K562 (cell line): ENCODE measurements around the gene MDFIC. TPM values are rescaled to one million over a fixed set of nuclear protein-coding genes. Genes with fewer than 3 reads are reported as not detected.

Experiments
- ATAC-seq: fragments of 200-7000 bp; cut with Tn5 transposase; 3 replicates; pipeline ENCODE4 v1.9.1; 2020; ENCODE audit warnings: moderate library complexity
- BruUV-seq: library from RNA; stranded (reverse); fragments of 400-500 nt; replicated peaks from 2 replicates; lab custom pipeline; 2021; lab: Mats Ljungman, UMichigan
- CTCF ChIA-PET: fragments of 300-600 bp; formaldehyde crosslinking; extraction: SDS; loops from one replicate; lab custom pipeline; 2021; ENCODE audit warnings: low intra/inter-chr PET ratio; lab: Yijun Ruan, JAX
- POLR2A ChIA-PET: fragments of 300-600, 350-650 bp; sonication (Branson Sonifier 250); formaldehyde crosslinking; extraction: SDS; loops from one replicate; lab custom pipeline; 2021; ENCODE audit warnings: antibody characterized with exemption, inconsistent platforms; lab: Yijun Ruan, JAX
- DNase-seq, 4 experiments: peaks; one replicate each; pipeline versions ENCODE4 v3.0.0 to v3.0.0-alpha.2; 2011 to 2018; ENCODE audit warnings: low spot score in 3 of 4, mixed read lengths in 3 of 4; ENCODE audit errors: extremely low read depth in 1 of 4
- FAIRE-seq: peaks from 2 replicates; lab custom pipeline; 2011; peaks lifted over from hg19 to GRCh38; lab: Jason Lieb, UNC
- H2AFZ ChIP-seq: 2 replicates; pipeline ENCODE4 v1.6.0; 2011; ENCODE audit warnings: low read depth, low read length, control low read depth, inconsistent platforms
- H3K27ac ChIP-seq: fragments of 200-600 bp; 3 replicates; pipeline ENCODE4 v1.8.0; 2011; ENCODE audit warnings: low read depth, mild to moderate bottlenecking, control low read depth, inconsistent platforms, low read length, moderate library complexity, mixed read lengths; ENCODE audit errors: extremely low read depth
- H3K27me3 ChIP-seq, 2 experiments: fragments of 300-600 bp in 1 of 2; 2 replicates in 1 of 2; 3 replicates in 1 of 2; pipeline versions ENCODE4 v1.6.0 to v1.8.0; 2011; ENCODE audit warnings: inconsistent platforms in 2 of 2, low read length in 2 of 2, mild to moderate bottlenecking in 1 of 2, mixed read lengths in 1 of 2, moderate library complexity in 1 of 2; ENCODE audit not compliant: control insufficient read depth in 2 of 2, insufficient read depth in 2 of 2
- H3K36me3 ChIP-seq: fragments of 300-600 bp; 3 replicates; pipeline ENCODE4 v1.8.0; 2011; ENCODE audit warnings: mild to moderate bottlenecking, low read length, inconsistent platforms; ENCODE audit not compliant: control insufficient read depth, insufficient read depth
- H3K4me1 ChIP-seq, 2 experiments: fragments of 200-600 bp in 1 of 2; replicated peaks in 1 of 2; 2 replicates in 1 of 2; 3 replicates in 1 of 2; pipeline versions ENCODE4 v1.5.1 to v1.8.0; 2011; ENCODE audit warnings: inconsistent platforms in 2 of 2, low read length in 2 of 2, mild to moderate bottlenecking in 1 of 2, mixed read lengths in 1 of 2, moderate library complexity in 1 of 2; ENCODE audit not compliant: control insufficient read depth in 2 of 2, insufficient read depth in 2 of 2
- H3K4me2 ChIP-seq: 2 replicates; pipeline ENCODE4 v1.6.1; 2011; ENCODE audit warnings: low read length, control low read depth, inconsistent platforms, mixed read lengths; ENCODE audit not compliant: insufficient read depth
- H3K4me3 ChIP-seq: fragments of 200-600 bp; sonication (generic), shearing (Covaris generic); 2 replicates; pipeline ENCODE4 v1.5.1; 2016; ENCODE audit warnings: control low read depth, inconsistent platforms
- H3K79me2 ChIP-seq: fragments of 200-600 bp; 3 replicates; pipeline ENCODE4 v1.8.0; 2011; ENCODE audit warnings: low read length, inconsistent platforms; ENCODE audit not compliant: control insufficient read depth, insufficient read depth
- H3K9ac ChIP-seq, 2 experiments: 2 replicates each; pipeline versions ENCODE4 v1.6.0 to v1.6.1; 2011; ENCODE audit warnings: low read depth in 2 of 2, low read length in 2 of 2, control low read depth in 1 of 2, inconsistent platforms in 1 of 2, mild to moderate bottlenecking in 1 of 2, mixed read lengths in 1 of 2; ENCODE audit not compliant: insufficient read depth in 1 of 2
- H3K9me1 ChIP-seq: one replicate; pipeline ENCODE4 v1.6.0; 2011; ENCODE audit warnings: inconsistent platforms, mild to moderate bottlenecking, low read length, moderate library complexity; ENCODE audit not compliant: control insufficient read depth, insufficient read depth
- H3K9me3 ChIP-seq: replicated peaks from 2 replicates; pipeline ENCODE4 v1.5.1; 2011; ENCODE audit warnings: low read depth, low read length, inconsistent platforms; ENCODE audit not compliant: control insufficient read depth, insufficient read depth
- H4K20me1 ChIP-seq: replicated peaks from 2 replicates; pipeline ENCODE4 v1.6.1; 2011; ENCODE audit warnings: low read length, inconsistent platforms, mixed read lengths; ENCODE audit not compliant: control insufficient read depth, insufficient read depth
- ASH1L ChIP-seq: fragments of 450-650 bp; IDR thresholded peaks from 2 replicates; pipeline ENCODE4 v1.6.1; 2018; ENCODE audit warnings: borderline replicate concordance, mild to moderate bottlenecking, low read depth; ENCODE audit not compliant: partially characterized antibody
- CHD4 ChIP-seq: fragments of 200-600 bp; sonication (generic); IDR thresholded peaks from 3 replicates; pipeline ENCODE4 v1.6.1; 2012; ENCODE audit warnings: low read depth, mild to moderate bottlenecking, mixed read lengths, low read length, inconsistent platforms; ENCODE audit not compliant: insufficient read depth, insufficient replicate concordance, poor library complexity, severe bottlenecking
- ELF2 ChIP-seq: fragments of 250-450 bp; sonication (Bioruptor Pico); IDR thresholded peaks from 2 replicates; pipeline ENCODE4 v1.5.0; 2021; ENCODE audit warnings: mild to moderate bottlenecking
- ETV1 ChIP-seq: fragments of 450-650 bp; conservative IDR thresholded peaks from 2 replicates; pipeline ENCODE4 v1.6.1; 2016; ENCODE audit warnings: missing genetic modification characterization, control low read depth, low read depth, missing compliant biosample characterization
- HNRNPLL ChIP-seq: fragments of 200-400 bp; formaldehyde crosslinking; IDR thresholded peaks from 2 replicates; pipeline ENCODE4 v1.6.1; 2017; ENCODE audit warnings: low read length, low read depth, mild to moderate bottlenecking; ENCODE audit not compliant: poor library complexity, severe bottlenecking
- TAF7 ChIP-seq: fragments of 450-650 bp; IDR thresholded peaks from 2 replicates; pipeline ENCODE4 v1.6.1; 2016; ENCODE audit warnings: missing genetic modification characterization, missing compliant biosample characterization
- TEAD1 ChIP-seq, 2 experiments: fragments of 450-650 bp in 1 of 2; sonication (generic) in 1 of 2; formaldehyde crosslinking; IDR thresholded peaks; 2 replicates each; pipeline versions ENCODE4 v1.4.0 to v1.8.0; 2020 to 2022; ENCODE audit warnings: mild to moderate bottlenecking in 2 of 2, missing genetic modification reagents in 1 of 2
- TFE3 ChIP-seq: fragments of 450-650 bp; formaldehyde crosslinking; IDR thresholded peaks from 2 replicates; pipeline ENCODE4 v1.4.0; 2020; ENCODE audit warnings: mild to moderate bottlenecking, mixed read lengths
- ZNF232 ChIP-seq: sonication (generic); formaldehyde crosslinking; IDR thresholded peaks from 2 replicates; pipeline ENCODE4 v1.8.0; 2022; ENCODE audit warnings: mild to moderate bottlenecking, missing genetic modification reagents
- WGBS: fragments of 100-300 bp; shearing (Covaris generic); methylation state at CpG from one replicate; pipeline ENCODE4 v1.1.6; 2016; ENCODE audit warnings: low coverage, mixed read lengths; ENCODE audit not compliant: insufficient coverage; ENCODE audit errors: missing lambda C conversion rate; 5-methylcytosine and 5-hydroxymethylcytosine counted together
- in situ Hi-C: fragments of 300-500 bp; cut with MboI; formaldehyde crosslinking; loops from 4 replicates; pipeline ENCODE4 v1.15.0; 2018; ENCODE audit warnings: inconsistent platforms, mixed read lengths
- intact Hi-C: fragments of 100-400 bp; cut with micrococcal nuclease; formaldehyde crosslinking; loops from 2 replicates; pipeline ENCODE4 v1.14.2; 2022
- polyA plus RNA-seq, 8 experiments: library from polyadenylated mRNA; depleted of rRNA in 4 of 8; stranded (reverse) in 5 of 8; unstranded in 3 of 8; fragments of >200 nt; fragmentation: Nextera tagmentation in 2 of 8; fragmentation: Illumina TruSeq in 1 of 8; extraction: Ambion mirVana in 2 of 8; extraction: Trizol in 1 of 8; gene quantifications; 2 replicates each; pipeline versions ENCODE4 v1.2.1 to v1.2.3, GENCODE V29; 2011 to 2014; ENCODE audit warnings: inconsistent platforms in 1 of 8, missing spikeins in 1 of 8
- total RNA-seq, 7 experiments: library from RNA; depleted of rRNA in 6 of 7; stranded (reverse); fragments of >200 nt in 6 of 7; fragmentation: Illumina TruSeq in 2 of 7; extraction: Trizol in 2 of 7; gene quantifications; 2 replicates each; pipeline versions ENCODE4 v1.2.1 to v1.2.3, GENCODE V29; 2011 to 2021; ENCODE audit warnings: low replicate concordance in 1 of 7
- TF ChIP-seq, protein P1 (sequence below): fragments of 450-650 bp; IDR thresholded peaks from 2 replicates; pipeline ENCODE4 v1.6.1; 2017; ENCODE audit warnings: antibody characterized with exemption, mild to moderate bottlenecking
- TF ChIP-seq, protein P2 (sequence below): IDR thresholded peaks from 2 replicates; pipeline ENCODE4 v1.6.1; 2011; ENCODE audit warnings: borderline replicate concordance, low read depth, mild to moderate bottlenecking, moderate library complexity, low read length; ENCODE audit not compliant: insufficient read depth, poor library complexity, severe bottlenecking

MDFIC gene
- total and polyA plus RNA-seq, 9 of the 15 experiments (the other 6 are each of a cell fraction or from before 2014, with no cell fraction given): 0.13 to 0.24 TPM; not detected in 7

- TF ChIP-seq, protein P1, sequence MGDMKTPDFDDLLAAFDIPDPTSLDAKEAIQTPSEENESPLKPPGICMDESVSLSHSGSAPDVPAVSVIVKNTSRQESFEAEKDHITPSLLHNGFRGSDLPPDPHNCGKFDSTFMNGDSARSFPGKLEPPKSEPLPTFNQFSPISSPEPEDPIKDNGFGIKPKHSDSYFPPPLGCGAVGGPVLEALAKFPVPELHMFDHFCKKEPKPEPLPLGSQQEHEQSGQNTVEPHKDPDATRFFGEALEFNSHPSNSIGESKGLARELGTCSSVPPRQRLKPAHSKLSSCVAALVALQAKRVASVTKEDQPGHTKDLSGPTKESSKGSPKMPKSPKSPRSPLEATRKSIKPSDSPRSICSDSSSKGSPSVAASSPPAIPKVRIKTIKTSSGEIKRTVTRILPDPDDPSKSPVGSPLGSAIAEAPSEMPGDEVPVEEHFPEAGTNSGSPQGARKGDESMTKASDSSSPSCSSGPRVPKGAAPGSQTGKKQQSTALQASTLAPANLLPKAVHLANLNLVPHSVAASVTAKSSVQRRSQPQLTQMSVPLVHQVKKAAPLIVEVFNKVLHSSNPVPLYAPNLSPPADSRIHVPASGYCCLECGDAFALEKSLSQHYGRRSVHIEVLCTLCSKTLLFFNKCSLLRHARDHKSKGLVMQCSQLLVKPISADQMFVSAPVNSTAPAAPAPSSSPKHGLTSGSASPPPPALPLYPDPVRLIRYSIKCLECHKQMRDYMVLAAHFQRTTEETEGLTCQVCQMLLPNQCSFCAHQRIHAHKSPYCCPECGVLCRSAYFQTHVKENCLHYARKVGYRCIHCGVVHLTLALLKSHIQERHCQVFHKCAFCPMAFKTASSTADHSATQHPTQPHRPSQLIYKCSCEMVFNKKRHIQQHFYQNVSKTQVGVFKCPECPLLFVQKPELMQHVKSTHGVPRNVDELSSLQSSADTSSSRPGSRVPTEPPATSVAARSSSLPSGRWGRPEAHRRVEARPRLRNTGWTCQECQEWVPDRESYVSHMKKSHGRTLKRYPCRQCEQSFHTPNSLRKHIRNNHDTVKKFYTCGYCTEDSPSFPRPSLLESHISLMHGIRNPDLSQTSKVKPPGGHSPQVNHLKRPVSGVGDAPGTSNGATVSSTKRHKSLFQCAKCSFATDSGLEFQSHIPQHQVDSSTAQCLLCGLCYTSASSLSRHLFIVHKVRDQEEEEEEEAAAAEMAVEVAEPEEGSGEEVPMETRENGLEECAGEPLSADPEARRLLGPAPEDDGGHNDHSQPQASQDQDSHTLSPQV: no peak
- TF ChIP-seq ZNF232 (CRISPR knock-in tag): no peak
These were observed 115.4 kb downstream of the MDFIC start (continued) for GRCh38 chr7:115037128-115037802.

- ChIA-PET POLR2A (no interaction called here), CTCF (no interaction called here)
- Histone ChIP-seq H3K9ac (no peak overlapping the region), H3K36me3 (no peaks in the 10 kb centered on the region), H3K4me2 (no peak overlapping the region), H3K9me3 (0 out of 2 replicates have a peak, but pooled peaks cover 2% of the 10 kb centered on the region), H3K27me3 (no peaks in the 10 kb centered on the region), H3K4me1 (no peaks in the 10 kb centered on the region), H3K4me3 (no peak overlapping the region), H4K20me1 (no peaks in the 10 kb centered on the region), H3K27ac (no peak overlapping the region), H3K79me2 (no peaks in the 10 kb centered on the region), H2AFZ (no peak overlapping the region), H3K9me1 (no peaks in the 10 kb centered on the region)
- WGBS: 0% methylated on average over 4 of the region's 4 CpGs
- intact Hi-C loops (no loop called here), in situ Hi-C loops (no loop called here)
- DNase-seq: no peak
- BruUV-seq: no TSS peak
- ATAC-seq: no peak
- FAIRE-seq: no peak
- no peak for TF ChIP-seq ASH1L
- TF ChIP-seq TFE3 (CRISPR knock-in tag): no peak
- no peak for TF ChIP-seq HNRNPLL
- TF ChIP-seq, protein P2, sequence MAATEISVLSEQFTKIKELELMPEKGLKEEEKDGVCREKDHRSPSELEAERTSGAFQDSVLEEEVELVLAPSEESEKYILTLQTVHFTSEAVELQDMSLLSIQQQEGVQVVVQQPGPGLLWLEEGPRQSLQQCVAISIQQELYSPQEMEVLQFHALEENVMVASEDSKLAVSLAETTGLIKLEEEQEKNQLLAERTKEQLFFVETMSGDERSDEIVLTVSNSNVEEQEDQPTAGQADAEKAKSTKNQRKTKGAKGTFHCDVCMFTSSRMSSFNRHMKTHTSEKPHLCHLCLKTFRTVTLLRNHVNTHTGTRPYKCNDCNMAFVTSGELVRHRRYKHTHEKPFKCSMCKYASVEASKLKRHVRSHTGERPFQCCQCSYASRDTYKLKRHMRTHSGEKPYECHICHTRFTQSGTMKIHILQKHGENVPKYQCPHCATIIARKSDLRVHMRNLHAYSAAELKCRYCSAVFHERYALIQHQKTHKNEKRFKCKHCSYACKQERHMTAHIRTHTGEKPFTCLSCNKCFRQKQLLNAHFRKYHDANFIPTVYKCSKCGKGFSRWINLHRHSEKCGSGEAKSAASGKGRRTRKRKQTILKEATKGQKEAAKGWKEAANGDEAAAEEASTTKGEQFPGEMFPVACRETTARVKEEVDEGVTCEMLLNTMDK: no peak
- TF ChIP-seq TAF7 (tag): no peak
- no peak for TF ChIP-seq ELF2 (CRISPR knock-in tag)
- TF ChIP-seq ETV1: no peak
- TF ChIP-seq CHD4: no peak
- TF ChIP-seq TEAD1 (CRISPR knock-in tag; IDR thresholded peaks at IDR 0.05): no peak
These were observed 116.3 kb downstream of the MDFIC start for GRCh38 chr7:115038158-115038557.
